Lower leg skin (tissue), 4 donors: ENCODE measurements around the gene BBLN. TPM values are rescaled to one million over a fixed set of nuclear protein-coding genes. Genes with fewer than 3 reads are reported as not detected.
"Not testable (repeated sequence)": the region's sequence is repeated elsewhere in the genome, so short reads cannot be mapped to it uniquely, and the experiment has no call there.

ENCODE experiments used
- DNase-seq, 2 donors: peaks; one replicate each; pipeline ENCODE4 v3.0.0-alpha.2; 2019; ENCODE audit warnings: low spot score in 2 of 2
- H3K4me3 ChIP-seq: fragments of 200-600 bp; sonication (generic); 2 replicates; pipeline ENCODE4 v1.5.1; 2017; ENCODE audit warnings: mild to moderate bottlenecking, low read depth; ENCODE audit not compliant: poor library complexity, severe bottlenecking
- POLR2A ChIP-seq, 2 donors: fragments of 450-650 bp; IDR thresholded peaks; one replicate each; pipeline ENCODE4 v1.6.1; 2016 to 2017; ENCODE audit warnings: antibody characterized with exemption in 2 of 2, mild to moderate bottlenecking in 1 of 2, moderate library complexity in 1 of 2
- WGBS, 2 donors: methylation state at CpG; one replicate each; pipeline ENCODE4 v1.1.5; 2018; 5-methylcytosine and 5-hydroxymethylcytosine counted together
- intact Hi-C: fragments of 100-400 bp; cut with DNase I; formaldehyde crosslinking; loops from one replicate; pipeline ENCODE4 v1.15.0; 2023; ENCODE audit warnings: low total_unique reads
- total RNA-seq, 4 donors: library from RNA; depleted of rRNA; stranded (reverse); fragments of >200 nt; gene quantifications; one replicate each; pipeline ENCODE4 v1.1.0, GENCODE V29; 2016
- TF ChIP-seq, protein P1 (sequence below), 3 donors: fragments of 450-650 bp; IDR thresholded peaks; one replicate each; pipeline ENCODE4 v1.5.1; 2016; ENCODE audit warnings: antibody characterized with exemption in 3 of 3, mild to moderate bottlenecking in 3 of 3, moderate library complexity in 2 of 3

The BBLN gene
- total RNA-seq, 4 donors from 2014 or later, result 288 to 606 (median 392) TPM

DNA sequence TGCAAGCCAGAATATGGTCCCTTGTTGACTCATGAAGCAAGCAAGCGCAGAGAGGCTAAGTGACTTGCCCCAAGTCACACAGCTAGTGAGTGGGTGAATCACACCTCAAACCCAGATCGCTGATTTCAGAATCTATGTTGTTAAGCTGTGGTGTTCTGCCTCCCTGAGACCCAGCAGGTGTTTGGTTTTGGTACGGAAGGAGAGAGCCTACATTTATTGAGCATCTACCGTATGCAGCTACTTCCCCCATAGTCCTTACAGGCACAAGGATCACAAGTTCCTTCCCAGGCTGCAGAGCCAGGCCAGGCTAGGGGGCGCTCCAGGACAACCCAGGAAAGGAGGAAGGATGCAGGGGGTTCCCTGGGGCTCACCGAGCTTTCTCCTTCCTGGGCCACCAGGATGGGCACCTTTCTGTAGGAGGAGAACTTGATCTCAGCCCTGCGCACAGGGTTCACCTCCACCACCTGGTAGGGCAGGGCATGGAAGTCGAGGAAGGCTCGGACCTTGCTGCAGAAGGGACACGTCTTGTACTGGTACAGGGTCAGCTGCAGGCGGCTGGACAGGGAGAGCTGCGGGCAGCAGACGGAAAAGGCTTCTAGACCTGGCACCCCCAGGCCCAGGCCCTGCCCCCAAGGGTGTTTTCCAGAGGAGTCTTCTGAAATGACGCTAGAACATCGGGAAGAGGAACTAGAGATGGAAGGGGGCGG lies 35.0 kb upstream of the BBLN start:
- no peak overlapping the region for H3K4me3 ChIP-seq
- 64 to 65% methylated on average over 16 of the region's 16 CpGs for WGBS, 2 donors
- DNase-seq, result peak in 1 of 2 donors; percentile 55
- TF ChIP-seq, protein P1, sequence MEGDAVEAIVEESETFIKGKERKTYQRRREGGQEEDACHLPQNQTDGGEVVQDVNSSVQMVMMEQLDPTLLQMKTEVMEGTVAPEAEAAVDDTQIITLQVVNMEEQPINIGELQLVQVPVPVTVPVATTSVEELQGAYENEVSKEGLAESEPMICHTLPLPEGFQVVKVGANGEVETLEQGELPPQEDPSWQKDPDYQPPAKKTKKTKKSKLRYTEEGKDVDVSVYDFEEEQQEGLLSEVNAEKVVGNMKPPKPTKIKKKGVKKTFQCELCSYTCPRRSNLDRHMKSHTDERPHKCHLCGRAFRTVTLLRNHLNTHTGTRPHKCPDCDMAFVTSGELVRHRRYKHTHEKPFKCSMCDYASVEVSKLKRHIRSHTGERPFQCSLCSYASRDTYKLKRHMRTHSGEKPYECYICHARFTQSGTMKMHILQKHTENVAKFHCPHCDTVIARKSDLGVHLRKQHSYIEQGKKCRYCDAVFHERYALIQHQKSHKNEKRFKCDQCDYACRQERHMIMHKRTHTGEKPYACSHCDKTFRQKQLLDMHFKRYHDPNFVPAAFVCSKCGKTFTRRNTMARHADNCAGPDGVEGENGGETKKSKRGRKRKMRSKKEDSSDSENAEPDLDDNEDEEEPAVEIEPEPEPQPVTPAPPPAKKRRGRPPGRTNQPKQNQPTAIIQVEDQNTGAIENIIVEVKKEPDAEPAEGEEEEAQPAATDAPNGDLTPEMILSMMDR (IDR thresholded peaks at IDR 0.05), result no peak
- no peak for TF ChIP-seq POLR2A (IDR thresholded peaks at IDR 0.05)
- intact Hi-C loops, result no loop called here

DNA sequence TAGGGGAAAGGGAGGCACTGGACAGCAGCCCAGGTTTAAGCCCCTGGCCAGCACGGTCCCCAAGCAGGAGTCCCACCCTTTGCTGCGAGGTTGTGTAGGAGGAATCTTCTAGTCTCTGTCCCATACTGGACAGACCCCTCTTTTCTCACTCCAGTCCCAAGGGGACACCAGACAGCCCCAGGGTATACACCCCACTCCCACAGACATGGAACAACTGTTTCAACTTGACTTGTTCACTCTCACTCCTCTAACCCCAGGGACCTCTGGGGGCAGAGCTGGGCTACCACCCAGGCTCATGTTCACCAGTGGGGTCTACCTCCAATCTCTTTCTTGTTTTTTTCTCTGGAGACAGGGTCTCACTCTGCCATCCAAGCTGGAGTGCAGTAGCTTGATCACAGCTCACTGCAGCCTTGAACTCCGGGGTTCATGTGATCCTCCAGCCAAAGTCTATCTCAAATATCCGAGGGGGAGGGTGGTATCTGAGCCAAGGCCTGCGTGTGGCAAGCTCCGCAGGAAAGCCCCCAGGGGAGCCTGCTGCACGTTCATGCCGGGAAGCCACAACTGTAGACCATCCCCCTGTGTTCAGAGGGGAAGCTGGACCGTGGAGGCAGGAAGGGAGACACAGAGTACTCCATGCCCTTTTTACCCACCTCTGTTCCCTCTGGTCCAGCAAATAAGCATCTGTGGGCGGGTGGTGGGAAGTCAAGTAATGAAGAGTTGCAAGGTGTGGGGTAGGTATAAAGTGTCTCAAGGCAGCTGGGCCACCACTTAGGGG lies 34.3 kb upstream of the BBLN start:
- intact Hi-C loops, result no loop called here
- H3K4me3 ChIP-seq, result no peak overlapping the region
- WGBS, 2 donors, result 39% methylated on average over 10 of the region's 10 CpGs
- no peak for DNase-seq
- no peak for TF ChIP-seq POLR2A (IDR thresholded peaks at IDR 0.05)
- TF ChIP-seq, protein P1 (IDR thresholded peaks at IDR 0.05), result no peak

DNA sequence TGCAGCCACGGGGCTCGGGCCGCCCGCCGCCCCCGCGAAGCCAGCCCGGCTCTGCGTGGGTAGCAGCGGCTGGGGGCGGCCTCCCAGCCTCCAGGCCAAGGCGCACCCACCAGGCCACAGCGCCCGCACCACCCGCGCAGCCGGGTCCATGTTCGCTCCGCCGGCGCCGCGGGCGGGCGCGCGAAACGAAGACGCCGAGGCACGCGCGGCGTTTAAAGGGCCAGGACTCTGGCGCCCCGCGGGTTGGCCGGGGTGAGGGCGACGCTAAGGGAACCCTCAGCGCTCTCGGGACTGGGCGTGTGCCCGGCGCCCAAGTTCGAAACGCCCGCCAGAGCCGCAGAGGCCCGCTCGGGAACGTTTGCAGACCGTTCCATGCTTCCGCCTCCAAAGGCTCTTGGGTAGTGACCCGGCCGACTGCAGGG lies 32.5 kb upstream of the BBLN start, which contains the start of gene PTGES2:
TSS of gene PTGES2 (minus strand) at position 162 of the 422 bp plus-strand sequence. CDS start at position 150, 12 bp downstream.
- peak within 1 kb of the TSS; percentile 96 for H3K4me3 ChIP-seq
- peak; percentile 72 to 95 for DNase-seq
- WGBS, 2 donors, result 0% methylated on average over 3 to 35 of the region's 56 CpGs

DNA sequence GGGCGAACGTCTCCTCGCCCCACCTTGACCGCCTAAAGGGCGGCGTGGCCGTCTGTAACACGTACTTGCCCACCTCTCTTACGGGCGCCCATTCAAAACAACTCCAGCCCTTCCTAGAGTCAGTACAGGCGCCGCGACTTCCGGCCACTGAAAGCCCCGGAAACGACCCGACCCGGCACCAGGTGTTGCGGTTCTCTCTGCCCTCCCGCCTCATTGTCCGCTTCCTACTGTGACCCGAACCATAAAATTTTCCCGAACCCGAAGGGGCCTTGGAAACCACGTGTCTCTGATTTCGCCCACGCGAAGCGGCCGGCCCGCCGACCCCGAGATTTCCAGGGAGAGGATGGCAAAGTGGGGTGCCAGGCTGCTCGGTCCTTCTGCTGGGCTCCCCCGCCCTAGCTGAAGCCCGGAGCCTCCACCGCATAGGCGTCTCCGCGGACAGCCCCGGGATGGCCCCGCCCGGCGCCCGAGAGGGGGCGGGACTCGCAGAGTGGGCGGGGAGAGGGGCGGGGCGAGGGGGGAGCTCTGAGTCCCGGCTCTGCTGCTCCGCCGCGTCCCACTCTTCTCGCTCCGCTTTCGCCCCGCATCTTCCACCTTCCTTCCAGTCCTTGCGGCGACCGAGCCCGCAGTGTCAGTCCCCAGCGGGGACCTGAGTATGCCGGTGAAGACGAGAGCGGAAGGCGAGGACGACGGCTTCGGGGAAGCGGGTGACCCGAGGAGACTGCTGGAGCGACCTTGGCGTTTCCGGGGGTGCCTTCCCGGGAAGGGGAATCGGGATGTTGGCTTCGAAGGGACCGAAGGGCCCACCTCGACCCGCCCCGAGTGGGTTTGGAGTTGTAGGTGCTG lies 31.9 kb upstream of the BBLN start:
- peak; percentile 80 to 95 for DNase-seq
- intact Hi-C loops, result no loop called here
- no peak for TF ChIP-seq POLR2A (IDR thresholded peaks at IDR 0.05)
- TF ChIP-seq, protein P1 (IDR thresholded peaks at IDR 0.05), result no peak
- 0% methylated on average over 34 to 53 of the region's 82 CpGs for WGBS, 2 donors
- peak overlapping the region; percentile 96 for H3K4me3 ChIP-seq

More for the DNA sequence above, 32.5 kb upstream of the BBLN start, which contains the start of gene PTGES2:
- intact Hi-C loops, result no loop called here
- TF ChIP-seq, protein P1 (IDR thresholded peaks at IDR 0.05), result no peak
- TF ChIP-seq POLR2A (IDR thresholded peaks at IDR 0.05), result no peak

DNA sequence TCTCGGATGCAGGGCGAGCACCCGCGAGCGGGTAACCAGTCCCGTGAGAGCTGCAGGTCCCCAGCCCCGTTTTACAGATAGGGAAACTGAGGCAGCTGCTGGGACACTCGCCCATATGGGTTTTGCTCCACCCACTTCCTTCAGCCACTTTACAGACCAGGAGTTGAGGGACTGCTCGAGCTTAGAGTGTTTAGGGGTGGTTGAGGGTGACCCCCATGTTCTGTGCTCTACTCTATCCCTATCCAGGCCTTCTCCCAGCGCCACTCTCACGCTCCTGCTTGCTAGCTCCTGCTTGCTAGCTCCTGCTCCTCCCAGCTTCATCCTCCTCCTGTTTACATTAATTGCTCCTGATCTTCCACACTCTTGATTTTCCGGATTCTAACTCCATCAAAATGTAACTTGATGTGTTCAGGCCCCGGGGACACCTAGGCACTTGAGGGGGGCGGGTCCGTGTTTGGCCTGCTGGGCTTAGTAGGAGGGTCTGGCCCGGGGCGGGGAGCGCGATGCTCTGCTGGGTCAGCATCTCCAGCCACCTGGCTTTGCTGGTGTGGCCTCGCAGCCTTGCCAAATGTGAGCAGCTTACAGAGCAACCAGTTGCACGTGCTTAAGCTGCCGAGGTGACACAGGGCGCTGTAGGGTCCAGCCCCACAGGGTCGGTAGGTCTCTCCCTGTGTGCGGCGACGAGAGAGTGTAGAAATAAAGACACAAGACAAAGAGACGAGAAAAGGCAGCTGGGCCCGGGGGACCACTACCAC lies 31.1 kb upstream of the BBLN start:
- no peak for DNase-seq
- WGBS, 2 donors, result 55 to 57% methylated on average over 23 to 28 of the region's 29 CpGs
- intact Hi-C loops, result no loop called here
- TF ChIP-seq, protein P1 (IDR thresholded peaks at IDR 0.05), result no peak
- no peak for TF ChIP-seq POLR2A (IDR thresholded peaks at IDR 0.05)
- peak overlapping the region; percentile 96 for H3K4me3 ChIP-seq

DNA sequence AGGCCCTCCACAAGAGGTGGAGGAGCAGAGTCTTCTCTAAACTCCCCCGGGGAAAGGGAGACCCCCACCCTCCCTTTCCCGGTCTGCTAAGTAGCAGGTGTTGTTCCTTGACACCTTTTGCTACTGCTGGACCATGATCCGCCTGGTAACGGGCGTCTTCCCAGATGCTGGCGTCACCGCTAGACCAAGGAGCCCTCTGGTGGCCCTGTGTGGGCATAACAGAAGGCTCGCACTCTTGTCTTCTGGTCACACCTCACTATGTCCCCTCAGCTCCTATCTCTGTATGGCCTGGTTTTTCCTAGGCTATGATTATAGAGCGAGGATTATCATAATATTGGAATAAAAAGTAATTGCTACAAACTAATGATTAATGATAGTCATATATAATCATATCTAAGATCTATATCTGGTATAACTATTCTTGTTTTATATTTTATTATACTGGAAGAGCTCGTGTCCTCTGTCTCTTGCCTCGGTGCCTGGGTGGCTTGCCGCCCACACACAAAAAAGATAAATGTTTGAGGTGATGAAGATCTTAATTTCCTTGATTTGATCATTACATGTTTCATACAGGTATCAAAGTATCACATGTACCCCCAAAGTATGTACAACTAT lies 30.0 kb upstream of the BBLN start:
- H3K4me3 ChIP-seq, intact Hi-C loops, DNase-seq: not testable (repeated sequence)
- WGBS, 2 donors, result 21% methylated on average over 8 to 12 of the region's 12 CpGs

DNA sequence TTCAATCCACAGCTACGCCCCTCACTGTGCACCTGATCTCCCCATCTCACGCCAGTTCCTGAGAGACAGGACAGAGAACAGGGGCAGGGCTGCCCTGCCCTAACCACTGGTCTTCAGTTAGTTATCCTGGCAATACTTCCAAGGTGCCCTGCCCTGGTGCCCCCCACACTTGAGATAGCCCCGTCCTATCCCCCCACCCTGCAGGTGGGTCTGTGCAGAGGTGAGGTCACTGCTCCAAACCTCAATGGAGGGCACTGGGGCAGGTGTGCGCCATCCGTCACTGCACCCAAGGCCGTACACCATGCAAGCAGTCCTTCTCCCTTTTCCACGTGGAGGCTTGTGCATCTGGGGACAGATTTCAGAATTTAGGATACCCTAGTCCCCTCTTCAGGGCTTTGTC lies 29.4 kb upstream of the BBLN start:
- WGBS, 2 donors, result 58 to 64% methylated on average over 7 of the region's 7 CpGs
- DNase-seq, H3K4me3 ChIP-seq, intact Hi-C loops: not testable (repeated sequence)
